ENCODE measurements around the gene TMOD3. TPM values are rescaled to one million over a fixed set of nuclear protein-coding genes. Genes with fewer than 3 reads are reported as not detected.
A peak's percentile ranks its signal among the peaks of the same experiment; 100 is the strongest.

TMOD3 gene
- total RNA-seq, 1 experiment from 2014 or later, result 94.6 TPM

DNA sequence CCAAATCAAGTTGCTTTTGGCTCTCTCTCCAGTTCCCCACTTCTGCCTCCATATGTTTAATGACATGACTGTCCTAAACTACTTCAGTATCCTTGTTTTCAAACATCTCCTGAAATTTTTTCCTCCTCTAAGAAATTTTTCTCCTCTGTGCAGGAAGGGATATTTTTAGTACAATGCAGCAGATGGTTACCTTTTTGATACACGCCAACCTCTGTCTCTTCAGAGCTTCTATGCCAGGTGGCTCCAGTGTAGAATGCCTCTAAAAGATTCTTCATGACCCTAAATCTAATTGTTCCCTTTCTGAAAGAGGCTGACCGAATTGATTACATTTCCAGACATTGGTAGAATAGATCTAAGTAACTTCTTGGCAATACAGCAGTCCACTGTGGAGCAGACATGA lies 33.7 kb downstream of the TMOD3 start:
- CTCF ChIA-PET, result interaction anchor here (0.6 to 1.2 kb wide), 5 partner anchors 16 to 213 kb away, joined by 3 to 4 read pairs (median 3); no protein-coding TSS in a partner anchor
- peaks cover 56% of the 10 kb centered on the region for H3K36me3 Mint-ChIP-seq (ENCODE audit: insufficient read depth, unreplicated experiment)
- DNase-seq (ENCODE audit: unreplicated experiment), result no peak
- BruUV-seq (replicated peaks), result TSS peak; percentile 22
- H3K27me3 Mint-ChIP-seq (ENCODE audit: insufficient read depth, unreplicated experiment), result no peaks in the 10 kb centered on the region
- TF ChIP-seq, protein P1, sequence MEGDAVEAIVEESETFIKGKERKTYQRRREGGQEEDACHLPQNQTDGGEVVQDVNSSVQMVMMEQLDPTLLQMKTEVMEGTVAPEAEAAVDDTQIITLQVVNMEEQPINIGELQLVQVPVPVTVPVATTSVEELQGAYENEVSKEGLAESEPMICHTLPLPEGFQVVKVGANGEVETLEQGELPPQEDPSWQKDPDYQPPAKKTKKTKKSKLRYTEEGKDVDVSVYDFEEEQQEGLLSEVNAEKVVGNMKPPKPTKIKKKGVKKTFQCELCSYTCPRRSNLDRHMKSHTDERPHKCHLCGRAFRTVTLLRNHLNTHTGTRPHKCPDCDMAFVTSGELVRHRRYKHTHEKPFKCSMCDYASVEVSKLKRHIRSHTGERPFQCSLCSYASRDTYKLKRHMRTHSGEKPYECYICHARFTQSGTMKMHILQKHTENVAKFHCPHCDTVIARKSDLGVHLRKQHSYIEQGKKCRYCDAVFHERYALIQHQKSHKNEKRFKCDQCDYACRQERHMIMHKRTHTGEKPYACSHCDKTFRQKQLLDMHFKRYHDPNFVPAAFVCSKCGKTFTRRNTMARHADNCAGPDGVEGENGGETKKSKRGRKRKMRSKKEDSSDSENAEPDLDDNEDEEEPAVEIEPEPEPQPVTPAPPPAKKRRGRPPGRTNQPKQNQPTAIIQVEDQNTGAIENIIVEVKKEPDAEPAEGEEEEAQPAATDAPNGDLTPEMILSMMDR (IDR thresholded peaks at IDR 0.05; ENCODE audit: unreplicated experiment), result no peak
- POLR2A ChIA-PET, result interaction anchor here (0.6 to 3.7 kb wide), 8 partner anchors 9 to 33 kb away, joined by 3 to 21 read pairs (median 9); partner anchors contain the start of gene TMOD3
- no peaks in the 10 kb centered on the region for H3K9me3 Mint-ChIP-seq (ENCODE audit: unreplicated experiment)
- H3K4me1 Mint-ChIP-seq (ENCODE audit: insufficient read depth, unreplicated experiment), result peaks cover 66% of the 10 kb centered on the region
- no peak overlapping the region for H3K4me3 Mint-ChIP-seq (ENCODE audit: unreplicated experiment)
- peak overlapping the region; percentile 81 for H3K27ac Mint-ChIP-seq (ENCODE audit: low read depth, unreplicated experiment)
- intact Hi-C loops (cut with micrococcal nuclease), result no loop called here

DNA sequence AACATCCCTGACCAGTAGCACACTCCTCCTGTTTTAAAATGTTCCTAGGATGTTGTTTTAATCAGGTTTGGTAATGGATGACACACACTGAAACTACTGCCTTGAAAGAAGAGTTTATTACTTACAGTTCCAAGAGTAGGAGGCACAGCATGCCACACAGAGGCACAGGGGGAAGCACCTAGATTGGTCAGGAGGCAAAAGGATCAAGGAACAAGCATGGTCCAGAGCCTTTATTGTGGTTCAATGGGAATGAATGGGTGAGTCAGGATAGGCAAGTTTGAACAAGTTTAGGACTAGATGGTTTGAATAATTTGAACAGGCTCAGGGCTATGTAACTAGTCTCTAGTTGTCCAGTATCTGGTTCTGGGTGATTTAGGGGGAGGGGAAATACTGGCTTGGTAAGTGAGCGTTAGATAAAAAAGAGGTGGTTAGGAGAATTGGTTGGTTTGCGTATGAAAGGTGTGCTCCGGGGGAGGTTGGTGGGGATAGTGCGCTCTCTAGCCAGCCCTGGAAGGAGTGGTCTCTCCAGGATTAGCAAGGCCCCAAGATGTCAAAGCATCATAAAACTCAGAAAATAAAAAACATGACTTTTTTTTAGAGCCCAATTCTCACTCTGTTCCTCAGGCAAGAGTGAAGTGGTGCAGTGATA lies 35.1 kb downstream of the TMOD3 start:
- ChIA-PET POLR2A (interaction anchor here (0.7 to 3.7 kb wide), 5 partner anchors 9 to 35 kb away, joined by 3 to 21 read pairs (median 8); partner anchors contain the start of gene TMOD3), CTCF (interaction anchor here (0.6 to 1.0 kb wide), 3 partner anchors 11 to 21 kb away, joined by 3 read pairs; no protein-coding TSS in a partner anchor)
- BruUV-seq (replicated peaks), result no TSS peak
- H3K4me1 Mint-ChIP-seq (ENCODE audit: insufficient read depth, unreplicated experiment), result peaks cover 78% of the 10 kb centered on the region
- peak; percentile 96 for DNase-seq (ENCODE audit: unreplicated experiment)
- TF ChIP-seq, protein P1 (IDR thresholded peaks at IDR 0.05; ENCODE audit: unreplicated experiment), result no peak
- peak overlapping the region; percentile 82 for H3K27ac Mint-ChIP-seq (ENCODE audit: low read depth, unreplicated experiment)
- no peaks in the 10 kb centered on the region for H3K9me3 Mint-ChIP-seq (ENCODE audit: unreplicated experiment)
- H3K27me3 Mint-ChIP-seq (ENCODE audit: insufficient read depth, unreplicated experiment), result no peaks in the 10 kb centered on the region
- H3K4me3 Mint-ChIP-seq (ENCODE audit: unreplicated experiment), result peak overlapping the region; percentile 4
- intact Hi-C loops (cut with micrococcal nuclease), result loop anchor here (1.0 kb wide), 1 partner anchor 11 kb away; no protein-coding TSS in a partner anchor
- peaks cover 64% of the 10 kb centered on the region for H3K36me3 Mint-ChIP-seq (ENCODE audit: insufficient read depth, unreplicated experiment)

DNA sequence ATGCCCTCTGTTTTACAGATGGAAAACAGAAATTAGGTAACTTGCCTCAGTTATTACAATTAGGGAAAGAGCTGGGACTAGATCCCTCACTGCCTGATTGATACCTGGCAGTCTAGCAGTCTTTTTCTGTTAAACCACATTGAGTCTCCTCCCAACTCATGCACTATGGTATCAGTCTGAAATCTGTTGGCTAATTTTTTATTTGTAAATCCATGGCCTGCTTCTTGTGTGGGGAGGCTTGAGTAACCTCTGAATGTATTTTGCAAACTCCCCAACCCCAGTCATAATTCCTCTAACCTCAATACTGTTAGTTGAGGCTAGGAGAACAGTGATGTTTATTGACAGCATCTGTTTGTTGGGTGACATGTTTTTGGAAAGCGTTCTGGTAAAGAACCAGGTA lies 35.9 kb downstream of the TMOD3 start:
- no peaks in the 10 kb centered on the region for H3K27me3 Mint-ChIP-seq (ENCODE audit: insufficient read depth, unreplicated experiment)
- no peak overlapping the region for H3K4me3 Mint-ChIP-seq (ENCODE audit: unreplicated experiment)
- BruUV-seq (replicated peaks), result no TSS peak
- no peak for DNase-seq (ENCODE audit: unreplicated experiment)
- ChIA-PET CTCF (interaction anchor here (0.5 to 1.0 kb wide), 6 partner anchors 10 to 345 kb away, joined by 3 to 4 read pairs (median 3); no protein-coding TSS in a partner anchor), POLR2A (interaction anchor here (0.7 to 2.2 kb wide), 7 partner anchors 9 to 156 kb away, joined by 3 to 13 read pairs (median 4); partner anchors contain the start of gene TMOD3)
- H3K4me1 Mint-ChIP-seq (ENCODE audit: insufficient read depth, unreplicated experiment), result peaks cover 73% of the 10 kb centered on the region
- peak overlapping the region; percentile 82 for H3K27ac Mint-ChIP-seq (ENCODE audit: low read depth, unreplicated experiment)
- TF ChIP-seq, protein P1 (IDR thresholded peaks at IDR 0.05; ENCODE audit: unreplicated experiment), result no peak
- H3K9me3 Mint-ChIP-seq (ENCODE audit: unreplicated experiment), result no peaks in the 10 kb centered on the region
- intact Hi-C loops (cut with micrococcal nuclease), result no loop called here
- peaks cover 65% of the 10 kb centered on the region for H3K36me3 Mint-ChIP-seq (ENCODE audit: insufficient read depth, unreplicated experiment)

DNA sequence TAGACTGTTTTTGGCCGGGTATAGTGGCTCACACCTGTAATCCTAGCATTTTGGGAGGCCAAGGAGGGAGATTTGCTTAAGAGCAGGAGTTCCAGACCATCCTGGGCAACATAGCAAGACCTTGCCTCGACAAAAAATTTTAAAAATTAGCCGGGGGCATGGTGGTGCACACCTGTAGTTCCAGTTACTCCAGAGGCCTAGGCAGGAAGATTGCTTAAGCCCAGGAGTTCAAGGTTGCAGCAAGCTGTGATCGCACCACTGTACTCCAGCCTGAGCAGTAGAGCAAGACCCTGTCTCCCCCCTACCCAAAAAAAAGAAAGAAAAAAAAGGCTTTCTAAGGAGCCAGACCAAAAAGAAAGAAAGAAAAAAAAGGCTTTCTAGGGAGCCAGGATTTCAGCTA lies 36.7 kb downstream of the TMOD3 start:
- intact Hi-C loops (cut with micrococcal nuclease), result no loop called here
- ChIA-PET CTCF (interaction anchor here (0.5 to 1.0 kb wide), 5 partner anchors 10 to 57 kb away, joined by 3 to 4 read pairs (median 3); no protein-coding TSS in a partner anchor), POLR2A (interaction anchor here (0.6 to 2.7 kb wide), 10 partner anchors 8 to 289 kb away, joined by 3 to 15 read pairs (median 4); partner anchors contain the start of gene TMOD3)
- peak overlapping the region; percentile 61 for H3K27ac Mint-ChIP-seq (ENCODE audit: low read depth, unreplicated experiment)
- BruUV-seq (replicated peaks), result no TSS peak
- TF ChIP-seq, protein P1 (IDR thresholded peaks at IDR 0.05; ENCODE audit: unreplicated experiment), result no peak
- H3K36me3 Mint-ChIP-seq (ENCODE audit: insufficient read depth, unreplicated experiment), result peaks cover 71% of the 10 kb centered on the region
- DNase-seq (ENCODE audit: unreplicated experiment), result no peak
- H3K27me3 Mint-ChIP-seq (ENCODE audit: insufficient read depth, unreplicated experiment), result no peaks in the 10 kb centered on the region
- no peaks in the 10 kb centered on the region for H3K9me3 Mint-ChIP-seq (ENCODE audit: unreplicated experiment)
- no peak overlapping the region for H3K4me3 Mint-ChIP-seq (ENCODE audit: unreplicated experiment)
- H3K4me1 Mint-ChIP-seq (ENCODE audit: insufficient read depth, unreplicated experiment), result peaks cover 69% of the 10 kb centered on the region
